Fibroblast of lung (primary cell): ENCODE results near the gene WNK1.

Source experiments
- CTCF ChIP-seq, 2 donors: IDR thresholded peaks in 1 of 2; conservative IDR thresholded peaks in 1 of 2; 1 replicate in 1 of 2; 2 replicates in 1 of 2; pipeline ENCODE4 v1.5.1; 2011 to 2012; ENCODE audit warnings: low read length in 2 of 2, control low read depth in 1 of 2, inconsistent platforms in 1 of 2, low read depth in 1 of 2, mild to moderate bottlenecking in 1 of 2
- EZH2 ChIP-seq: IDR thresholded peaks from 2 replicates; pipeline ENCODE4 v1.5.1; 2012; ENCODE audit warnings: low read length, control low read depth, mild to moderate bottlenecking; ENCODE audit errors: missing control alignments

DNA sequence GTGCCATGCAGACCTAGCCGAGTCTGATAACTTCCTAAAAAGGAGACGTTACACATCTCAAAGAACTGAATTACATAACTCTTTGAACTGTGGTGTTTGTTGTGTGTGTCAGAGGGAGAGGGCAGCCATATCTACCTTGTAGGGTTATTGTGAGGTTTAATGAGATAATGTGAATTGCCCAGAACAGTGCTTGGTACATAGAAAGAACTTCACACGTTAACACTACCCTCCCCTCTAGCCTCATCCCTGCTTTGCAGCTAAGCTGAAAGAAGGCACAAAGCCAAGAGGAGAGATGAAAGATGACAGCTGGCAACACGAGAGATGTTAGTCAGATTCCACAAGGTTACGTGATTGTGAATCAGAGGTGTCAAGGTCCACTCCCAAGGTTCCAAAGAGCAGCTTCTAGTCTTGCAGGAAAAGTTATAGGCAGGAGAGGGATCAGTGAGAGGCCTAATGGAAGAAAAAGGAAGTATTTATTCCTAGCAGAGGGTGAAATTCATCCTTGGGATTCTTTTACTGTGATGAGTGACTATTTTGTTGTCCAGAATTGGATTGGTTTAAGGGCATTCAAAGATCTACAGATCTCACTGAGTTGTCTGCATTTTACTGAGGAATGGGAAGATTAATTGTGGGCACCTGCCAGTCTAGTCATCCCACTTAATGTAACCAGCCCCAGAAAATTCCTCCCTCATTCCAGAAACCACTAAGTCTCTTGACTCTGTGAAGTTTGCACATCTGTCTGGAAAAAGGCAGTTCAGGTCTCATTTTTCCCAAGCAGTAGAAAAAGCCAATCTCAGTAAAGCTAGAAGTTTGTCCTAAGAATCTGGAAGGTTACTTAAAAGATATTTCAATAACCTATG is 25.9 kb upstream of the WNK1 start:
- no peak for TF ChIP-seq EZH2
- no peak for TF ChIP-seq CTCF (conservative IDR thresholded peaks at IDR 0.05 in 1 of 2, IDR thresholded peaks at IDR 0.05 in 1 of 2; ENCODE audit: low read depth in 1 of 2, low read length in 2 of 2)
